Stomach (tissue), 9 donors: Measurements from ENCODE around the gene STK17A. TPM values are rescaled to one million over a fixed set of nuclear protein-coding genes. Genes with fewer than 3 reads are reported as not detected.
"Not testable (repeated sequence)": the region's sequence is repeated elsewhere in the genome, so short reads cannot be mapped to it uniquely, and the experiment has no call there.

Experiments used
- DNase-seq, 2 donors: peaks; one replicate each; pipeline versions ENCODE4 v3.0.0 to v3.0.0-alpha.2; 2013 to 2019
- H3K27ac ChIP-seq, 5 donors: fragments of 200-600 bp in 4 of 5; sonication (generic) in 4 of 5; one replicate each; pipeline ENCODE4 v1.5.1; 2013 to 2019; ENCODE audit warnings: mild to moderate bottlenecking in 1 of 5, moderate library complexity in 1 of 5
- H3K27me3 ChIP-seq, 3 donors: fragments of 200-600 bp; sonication (generic); one replicate each; pipeline ENCODE4 v1.5.1; 2017 to 2019; ENCODE audit warnings: mixed run types in 1 of 3
- H3K36me3 ChIP-seq, 4 donors: fragments of 200-600 bp; sonication (generic); 1 replicate in 3 of 4; 2 replicates in 1 of 4; pipeline ENCODE4 v1.5.1; 2016 to 2019
- H3K4me1 ChIP-seq, 4 donors: fragments of 200-600 bp; sonication (generic); one replicate each; pipeline ENCODE4 v1.5.1; 2016 to 2019
- H3K4me3 ChIP-seq, 4 donors: fragments of 200-600 bp; sonication (generic) in 3 of 4; one replicate each; pipeline ENCODE4 v1.5.1; 2016 to 2019; ENCODE audit warnings: mild to moderate bottlenecking in 1 of 4
- H3K9me3 ChIP-seq, 4 donors: fragments of 200-600 bp; sonication (generic); one replicate each; pipeline ENCODE4 v1.5.1; 2016 to 2019
- CTCF ChIP-seq, 7 experiments: fragments of 450-650 bp in 4 of 7; fragments of 200-600 bp in 3 of 7; sonication (generic) in 3 of 7; IDR thresholded peaks; one replicate each; pipeline ENCODE4 v1.5.1; 2016 to 2019; ENCODE audit warnings: antibody characterized with exemption in 7 of 7, control low read depth in 2 of 7, mild to moderate bottlenecking in 1 of 7
- EP300 ChIP-seq: sonication (generic); formaldehyde crosslinking; IDR thresholded peaks from one replicate; pipeline ENCODE4 v1.6.1; 2017; ENCODE audit warnings: antibody characterized with exemption
- POLR2A ChIP-seq, 4 donors: fragments of 450-650 bp; IDR thresholded peaks; one replicate each; pipeline ENCODE4 v1.6.1; 2016; ENCODE audit warnings: antibody characterized with exemption in 4 of 4, control low read depth in 2 of 4, mild to moderate bottlenecking in 1 of 4, moderate library complexity in 1 of 4
- POLR2AphosphoS5 ChIP-seq, 3 donors: sonication (generic); formaldehyde crosslinking; IDR thresholded peaks; one replicate each; pipeline ENCODE4 v1.6.1; 2016; ENCODE audit warnings: antibody characterized with exemption in 3 of 3
- WGBS, 5 donors: extraction: QIAGEN DNeasy Blood & Tissue Kit in 3 of 5; methylation state at CpG; one replicate each; pipeline versions ENCODE4 v1.1.5 to v1.1.7; 2013 to 2018; 5-methylcytosine and 5-hydroxymethylcytosine counted together
- intact Hi-C: fragments of 100-400 bp; cut with DNase I; formaldehyde crosslinking; loops from one replicate; pipeline ENCODE4 v1.15.1; 2023; ENCODE audit warnings: low total_unique reads
- polyA plus RNA-seq, 3 donors: library from polyadenylated mRNA; stranded (reverse); fragments of 200-250 nt; gene quantifications; one replicate each; pipeline ENCODE4 v1.2.3, GENCODE V29; 2013
- total RNA-seq, 5 donors: library from RNA; depleted of rRNA; stranded (reverse); fragments of >200 nt; gene quantifications; one replicate each; pipeline versions ENCODE4 v1.1.0 to v1.2.3, GENCODE V29; 2014 to 2016
- donor health status: healthy with polysubstance abuse.
- donor health status: Bipolar disorder and iron deficiency.
- donor health status: healthy.

STK17A gene
- total and polyA plus RNA-seq, 8 donors: 6.3 to 33.0 (median 27.0) TPM

GRCh38 chr7:43593010-43593409 lies 10.1 kb downstream of the STK17A start:
- Histone ChIP-seq H3K4me1 (peaks cover 3 to 80% (median 8%) of the 10 kb centered on the region in 4 donors), H3K4me3 (no peak overlapping the region), H3K27me3 (no peaks in the 10 kb centered on the region), H3K27ac (peak overlapping the region in 2 of 5 donors; percentile 43 to 54), H3K9me3 (no peaks in the 10 kb centered on the region), H3K36me3 (peaks cover 2 to 22% (median 19%) of the 10 kb centered on the region in 4 donors)
- no peak for TF ChIP-seq POLR2A (IDR thresholded peaks at IDR 0.05)
- no peak for TF ChIP-seq CTCF (IDR thresholded peaks at IDR 0.05)
- TF ChIP-seq EP300: no peak
- intact Hi-C loops: no loop called here
- DNase-seq: no peak
- 87 to 100% (median 98%) methylated on average over 1 of the region's 1 CpG for WGBS, 5 donors

- WGBS, 5 donors: 80 to 95% (median 89%) methylated on average over 2 of the region's 2 CpGs
- Histone ChIP-seq H3K27ac (peak overlapping the region in 1 of 5 donors; percentile 21), H3K27me3 (no peaks in the 10 kb centered on the region), H3K4me1 (peaks cover 0 to 70% (median under 1%) of the 10 kb centered on the region in 4 donors), H3K4me3 (no peak overlapping the region), H3K9me3 (no peaks in the 10 kb centered on the region), H3K36me3 (peaks cover 10 to 31% (median 28%) of the 10 kb centered on the region in 4 donors)
- intact Hi-C loops: no loop called here
- DNase-seq: no peak
- TF ChIP-seq POLR2AphosphoS5 (IDR thresholded peaks at IDR 0.05) (no peak), POLR2A (IDR thresholded peaks at IDR 0.05) (no peak), EP300 (no peak), CTCF (IDR thresholded peaks at IDR 0.05) (no peak)
Observed at GRCh38 chr7:43594020-43594419, 11.1 kb downstream of the STK17A start.

GRCh38 chr7:43596426-43596825 lies 13.5 kb downstream of the STK17A start:
- 80 to 88% (median 84%) methylated on average over 5 of the region's 5 CpGs for WGBS, 5 donors
- H3K27ac ChIP-seq, H3K4me3 ChIP-seq, intact Hi-C loops, H3K9me3 ChIP-seq, DNase-seq, H3K27me3 ChIP-seq: not testable (repeated sequence)
- peaks cover 18 to 50% (median 46%) of the 10 kb centered on the region in 4 donors for H3K36me3 ChIP-seq
- H3K4me1 ChIP-seq: peaks cover 0 to 46% (median 0%) of the 10 kb centered on the region in 4 donors

- Histone ChIP-seq H3K27ac (no peak overlapping the region), H3K4me1 (peaks cover 0 to 27% (median 0%) of the 10 kb centered on the region in 4 donors), H3K4me3 (no peak overlapping the region), H3K9me3 (no peaks in the 10 kb centered on the region), H3K36me3 (peaks cover 18 to 60% (median 50%) of the 10 kb centered on the region in 4 donors), H3K27me3 (no peaks in the 10 kb centered on the region)
- TF ChIP-seq POLR2AphosphoS5 (IDR thresholded peaks at IDR 0.05): no peak
- TF ChIP-seq POLR2A (IDR thresholded peaks at IDR 0.05): no peak
- TF ChIP-seq CTCF (IDR thresholded peaks at IDR 0.05): no peak
- no peak for TF ChIP-seq EP300
- WGBS, 5 donors: 92 to 96% (median 96%) methylated on average over 3 of the region's 3 CpGs
- no peak for DNase-seq
- intact Hi-C loops: no loop called here
Observed at GRCh38 chr7:43600056-43600455, 17.1 kb downstream of the STK17A start.

GRCh38 chr7:43602256-43602655 lies 19.3 kb downstream of the STK17A start:
- 78 to 94% (median 86%) methylated on average over 1 of the region's 1 CpG for WGBS, 5 donors
- Histone ChIP-seq H3K36me3 (peaks cover 18 to 47% (median 38%) of the 10 kb centered on the region in 4 donors), H3K9me3 (no peaks in the 10 kb centered on the region), H3K4me1 (peaks cover 0 to 19% (median 0%) of the 10 kb centered on the region in 4 donors), H3K27ac (no peak overlapping the region), H3K4me3 (no peak overlapping the region), H3K27me3 (no peaks in the 10 kb centered on the region)
- DNase-seq: no peak
- no peak for TF ChIP-seq CTCF (IDR thresholded peaks at IDR 0.05)
- no peak for TF ChIP-seq EP300
- no peak for TF ChIP-seq POLR2A (IDR thresholded peaks at IDR 0.05)
- TF ChIP-seq POLR2AphosphoS5 (IDR thresholded peaks at IDR 0.05): no peak
- intact Hi-C loops: no loop called here
